ENCODE measurements around the gene PLPP4. TPM values are rescaled to one million over a fixed set of nuclear protein-coding genes. Genes with fewer than 3 reads are reported as not detected.

The PLPP4 gene
- total RNA-seq, 1 donor from 2014 or later, result not detected

DNA sequence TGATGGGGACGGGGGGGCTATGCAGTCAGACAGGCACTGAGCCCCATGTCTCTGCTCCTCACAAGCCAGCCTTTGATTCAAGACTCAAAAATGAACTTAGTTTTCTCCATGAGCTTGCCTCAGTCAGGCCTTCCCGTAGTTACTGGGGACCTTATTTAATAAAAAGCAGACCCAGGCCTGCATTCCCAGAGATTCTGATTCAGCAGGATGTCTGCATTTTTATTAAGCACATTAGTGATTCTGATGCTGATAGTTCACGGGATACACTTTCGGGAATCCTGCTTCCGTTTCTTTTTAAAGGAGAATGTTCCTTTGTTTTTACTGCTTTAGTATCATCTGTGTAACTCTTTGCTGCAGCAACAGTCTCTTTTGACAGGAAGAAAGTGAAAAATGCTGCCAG lies 28.3 kb upstream of the PLPP4 start:
- no peak for DNase-seq
- TF ChIP-seq CTCF (IDR thresholded peaks at IDR 0.05), result no peak
- Histone ChIP-seq H3K27ac (no peak overlapping the region), H3K9me3 (no peaks in the 10 kb centered on the region), H3K36me3 (no peaks in the 10 kb centered on the region), H3K4me1 (no peaks in the 10 kb centered on the region), H3K4me3 (no peak overlapping the region), H3K27me3 (ENCODE audit: low read depth) (peaks cover 16% of the 10 kb centered on the region)
- ATAC-seq, result no peak
- intact Hi-C loops (cut with DNase I), result no loop called here

DNA sequence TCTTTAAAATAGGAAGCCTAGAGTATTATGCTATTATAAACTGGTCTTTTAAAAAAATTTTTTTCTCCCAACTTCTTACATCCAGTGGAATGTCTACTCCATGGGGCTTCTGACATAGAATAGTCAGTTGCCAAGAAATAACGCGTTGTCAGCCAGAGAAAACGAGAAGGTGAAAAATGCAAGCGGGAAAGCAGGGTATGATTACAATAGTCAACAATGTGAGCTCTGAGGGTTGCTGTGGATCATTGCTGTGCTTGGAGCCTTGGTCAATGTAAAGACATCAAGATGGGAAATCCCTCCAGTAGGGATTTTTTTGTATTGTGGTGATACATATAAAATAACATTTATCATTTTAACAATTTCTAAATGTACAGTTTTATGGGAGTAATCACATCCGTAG lies 27.6 kb upstream of the PLPP4 start:
- H3K9me3 ChIP-seq, result no peaks in the 10 kb centered on the region
- no peak for TF ChIP-seq CTCF (IDR thresholded peaks at IDR 0.05)
- H3K36me3 ChIP-seq, result no peaks in the 10 kb centered on the region
- H3K27me3 ChIP-seq (ENCODE audit: low read depth), result peaks cover 16% of the 10 kb centered on the region
- H3K27ac ChIP-seq, result no peak overlapping the region
- intact Hi-C loops (cut with DNase I), result no loop called here
- no peak overlapping the region for H3K4me3 ChIP-seq
- DNase-seq, result no peak
- ATAC-seq, result no peak
- H3K4me1 ChIP-seq, result no peaks in the 10 kb centered on the region

- Histone ChIP-seq H3K36me3 (no peaks in the 10 kb centered on the region), H3K27me3 (ENCODE audit: low read depth) (peaks cover 16% of the 10 kb centered on the region), H3K27ac (no peak overlapping the region), H3K4me1 (no peaks in the 10 kb centered on the region), H3K4me3 (no peak overlapping the region), H3K9me3 (no peaks in the 10 kb centered on the region)
- intact Hi-C loops (cut with DNase I), result no loop called here
- TF ChIP-seq CTCF (IDR thresholded peaks at IDR 0.05), result no peak
- DNase-seq (no peak), ATAC-seq (no peak)
Measured at GRCh38 chr10:120431251-120431651, 25.8 kb upstream of the PLPP4 start.

DNA sequence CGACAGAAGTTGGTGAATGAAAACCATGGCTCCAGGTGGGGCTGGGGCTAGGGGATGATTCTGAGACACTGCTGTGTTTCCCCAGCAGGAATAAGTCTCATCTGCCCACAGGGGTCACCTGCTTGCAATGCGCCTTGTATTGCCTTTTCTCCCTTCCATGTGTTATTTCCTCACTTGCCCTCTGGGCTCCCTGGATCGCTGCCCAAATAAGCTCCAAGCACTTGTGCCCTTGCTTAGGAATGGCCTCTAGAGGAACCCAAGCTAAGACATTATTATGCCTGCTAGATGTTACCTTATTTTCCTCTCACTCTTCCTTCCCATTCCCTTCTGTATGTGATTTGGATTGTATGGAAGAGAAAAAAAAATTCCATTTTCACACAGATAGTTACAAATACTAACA lies 24.8 kb upstream of the PLPP4 start:
- Histone ChIP-seq H3K4me1 (no peaks in the 10 kb centered on the region), H3K4me3 (no peak overlapping the region), H3K36me3 (no peaks in the 10 kb centered on the region), H3K27ac (no peak overlapping the region), H3K27me3 (ENCODE audit: low read depth) (peaks cover 16% of the 10 kb centered on the region), H3K9me3 (no peaks in the 10 kb centered on the region)
- DNase-seq (no peak), ATAC-seq (no peak)
- intact Hi-C loops (cut with DNase I), result no loop called here
- TF ChIP-seq CTCF (IDR thresholded peaks at IDR 0.05), result no peak

GRCh38 chr10:120433141-120433540 lies 23.9 kb upstream of the PLPP4 start:
- Histone ChIP-seq H3K27me3 (ENCODE audit: low read depth) (peaks cover 16% of the 10 kb centered on the region), H3K36me3 (no peaks in the 10 kb centered on the region), H3K4me1 (no peaks in the 10 kb centered on the region), H3K9me3 (no peaks in the 10 kb centered on the region), H3K4me3 (no peak overlapping the region), H3K27ac (no peak overlapping the region)
- no peak for DNase-seq
- no peak for TF ChIP-seq CTCF (IDR thresholded peaks at IDR 0.05)
- ATAC-seq, result no peak
- intact Hi-C loops (cut with DNase I), result no loop called here
